K562 (cell line): Measurements from ENCODE around the gene PDE11A.

Experiments used
- ATF3 ChIP-seq, 2 experiments: fragments of 450-650 bp in 1 of 2; sonication (generic) in 1 of 2; formaldehyde crosslinking in 1 of 2; IDR thresholded peaks in 1 of 2; conservative IDR thresholded peaks in 1 of 2; 2 replicates each; pipeline versions ENCODE4 v1.6.1 to v1.8.1; 2016 to 2023; ENCODE audit warnings: mild to moderate bottlenecking in 2 of 2, moderate library complexity in 2 of 2, inconsistent platforms in 1 of 2, missing genetic modification reagents in 1 of 2
- ESRRA ChIP-seq: fragments of 450-650 bp; IDR thresholded peaks from 2 replicates; pipeline ENCODE4 v1.6.1; 2014; ENCODE audit warnings: low read depth, mild to moderate bottlenecking, moderate library complexity, borderline replicate concordance
- ZBTB26 ChIP-seq: fragments of 450-650 bp; formaldehyde crosslinking; IDR thresholded peaks from 2 replicates; pipeline ENCODE4 v1.4.0; 2022; ENCODE audit warnings: missing genetic modification characterization

GRCh38 chr2:178059681-178060080, 12.9 kb downstream of the PDE11A start:
- TF ChIP-seq ATF3 (IDR thresholded peaks at IDR 0.05) (no peak), ATF3 (CRISPR knock-in tag; conservative IDR thresholded peaks at IDR 0.05) (no peak), ZBTB26 (no peak), ESRRA (no peak)
